WI38 (cell line): ENCODE measurements around the gene CIB1.

Source experiments
- H3K4me3 ChIP-seq: 2 replicates; pipeline ENCODE4 v1.5.1; 2011; ENCODE audit warnings: low read depth, mild to moderate bottlenecking, control low read depth, low read length
- TF ChIP-seq, protein P1 (sequence below): IDR thresholded peaks from 2 replicates; pipeline ENCODE4 v1.5.1; 2012; ENCODE audit warnings: low read depth, mild to moderate bottlenecking, control low read depth, low read length

Gene CIB1

DNA sequence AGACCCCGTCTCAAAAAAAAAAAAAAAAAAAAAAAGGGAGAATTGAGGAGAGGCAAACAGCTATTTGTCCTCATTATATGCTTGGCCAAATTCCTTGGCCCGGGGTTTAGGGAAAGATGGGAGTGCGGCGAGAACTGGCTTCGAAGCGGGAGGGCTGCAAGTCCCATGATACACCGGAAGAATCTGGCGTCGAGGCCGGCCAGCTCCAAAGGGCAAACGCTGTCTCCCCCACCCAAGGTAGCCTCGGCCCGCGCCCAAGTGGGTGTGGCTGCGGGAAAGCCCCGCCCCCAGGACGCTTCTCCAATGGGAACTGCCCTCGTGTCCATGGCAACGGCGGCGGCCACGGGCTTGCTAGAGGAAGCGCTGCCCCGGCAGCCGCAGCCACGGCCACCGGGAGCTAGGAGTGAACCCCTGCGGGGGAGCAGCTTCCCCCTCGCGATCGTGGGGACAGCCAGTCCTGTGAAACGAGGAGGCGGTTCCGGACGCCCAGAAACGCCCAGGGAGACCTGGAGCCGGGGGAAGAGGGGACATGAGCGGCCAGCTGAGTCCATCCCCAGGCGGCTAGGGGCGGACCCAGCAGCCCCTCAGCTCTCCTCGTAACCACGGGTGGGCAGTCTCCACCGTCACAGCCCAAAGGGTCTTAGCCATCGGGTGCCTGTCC, 15.6 kb upstream of the CIB1 start, which contains the start of gene TTLL13:
Gene TTLL13, plus strand, starts transcription at position 354 of the 661 bp plus-strand sequence. CDS start 1,075 bp downstream, outside the sequence.
- H3K4me3 ChIP-seq: peak within 1 kb of the TSS; percentile 67
- TF ChIP-seq, protein P1, sequence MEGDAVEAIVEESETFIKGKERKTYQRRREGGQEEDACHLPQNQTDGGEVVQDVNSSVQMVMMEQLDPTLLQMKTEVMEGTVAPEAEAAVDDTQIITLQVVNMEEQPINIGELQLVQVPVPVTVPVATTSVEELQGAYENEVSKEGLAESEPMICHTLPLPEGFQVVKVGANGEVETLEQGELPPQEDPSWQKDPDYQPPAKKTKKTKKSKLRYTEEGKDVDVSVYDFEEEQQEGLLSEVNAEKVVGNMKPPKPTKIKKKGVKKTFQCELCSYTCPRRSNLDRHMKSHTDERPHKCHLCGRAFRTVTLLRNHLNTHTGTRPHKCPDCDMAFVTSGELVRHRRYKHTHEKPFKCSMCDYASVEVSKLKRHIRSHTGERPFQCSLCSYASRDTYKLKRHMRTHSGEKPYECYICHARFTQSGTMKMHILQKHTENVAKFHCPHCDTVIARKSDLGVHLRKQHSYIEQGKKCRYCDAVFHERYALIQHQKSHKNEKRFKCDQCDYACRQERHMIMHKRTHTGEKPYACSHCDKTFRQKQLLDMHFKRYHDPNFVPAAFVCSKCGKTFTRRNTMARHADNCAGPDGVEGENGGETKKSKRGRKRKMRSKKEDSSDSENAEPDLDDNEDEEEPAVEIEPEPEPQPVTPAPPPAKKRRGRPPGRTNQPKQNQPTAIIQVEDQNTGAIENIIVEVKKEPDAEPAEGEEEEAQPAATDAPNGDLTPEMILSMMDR: no peak

DNA sequence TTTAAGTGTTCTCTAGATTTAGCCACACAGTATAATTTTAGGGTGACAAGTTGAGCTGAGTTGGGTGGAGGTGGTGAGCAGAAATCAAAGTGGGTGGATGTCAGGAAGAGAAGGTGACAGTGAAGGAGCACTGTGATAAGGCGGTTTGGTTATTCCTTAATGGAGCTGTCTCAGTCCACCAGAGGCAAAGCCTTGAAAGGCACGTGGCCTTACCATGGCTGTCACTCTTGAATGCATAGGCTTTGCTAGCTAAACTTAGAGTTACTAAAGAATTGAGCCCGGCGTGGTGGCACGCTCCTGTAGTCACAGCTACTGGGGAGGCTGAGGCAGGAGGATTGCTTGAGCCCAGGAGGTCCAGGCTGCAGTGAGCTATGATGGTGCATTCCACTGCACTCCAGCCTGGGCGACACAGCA, 15.1 kb upstream of the CIB1 start:
- TF ChIP-seq, protein P1: no peak
- H3K4me3 ChIP-seq: peak overlapping the region; percentile 67

DNA sequence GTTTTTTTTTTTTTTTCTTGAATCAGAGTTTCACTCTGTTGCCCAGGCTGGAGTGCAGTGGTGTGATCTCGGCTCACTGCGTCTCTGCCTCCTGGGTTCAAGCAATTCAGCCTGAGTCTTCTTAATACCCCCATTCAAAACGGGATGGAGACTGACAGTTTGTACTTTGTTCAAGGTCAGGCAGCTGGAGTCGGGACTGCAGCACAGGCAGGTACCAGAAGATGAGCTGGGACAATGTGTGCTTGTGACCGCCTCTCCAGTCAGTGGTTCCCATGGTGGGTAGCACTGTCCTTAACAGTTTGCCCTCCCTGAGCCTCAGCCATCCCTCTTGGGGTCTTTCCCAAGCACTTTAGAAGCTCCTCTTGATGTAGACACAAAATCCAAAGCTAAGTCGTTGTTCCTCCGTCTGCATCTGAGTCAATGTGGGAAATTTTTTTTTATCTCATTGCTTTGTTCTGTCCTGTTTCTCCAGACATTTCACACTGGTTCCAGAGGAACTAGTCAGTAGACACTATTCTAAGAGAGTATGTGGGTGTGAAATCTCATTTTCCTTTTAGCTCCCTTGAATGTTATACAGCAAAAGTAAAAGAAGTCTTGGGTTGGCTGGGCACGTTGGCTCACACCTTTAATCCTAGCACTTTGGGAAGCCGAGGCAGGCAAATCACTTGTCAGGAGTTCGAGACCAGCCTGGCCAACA, 10.3 kb upstream of the CIB1 start:
- TF ChIP-seq, protein P1: no peak
- no peak overlapping the region for H3K4me3 ChIP-seq

DNA sequence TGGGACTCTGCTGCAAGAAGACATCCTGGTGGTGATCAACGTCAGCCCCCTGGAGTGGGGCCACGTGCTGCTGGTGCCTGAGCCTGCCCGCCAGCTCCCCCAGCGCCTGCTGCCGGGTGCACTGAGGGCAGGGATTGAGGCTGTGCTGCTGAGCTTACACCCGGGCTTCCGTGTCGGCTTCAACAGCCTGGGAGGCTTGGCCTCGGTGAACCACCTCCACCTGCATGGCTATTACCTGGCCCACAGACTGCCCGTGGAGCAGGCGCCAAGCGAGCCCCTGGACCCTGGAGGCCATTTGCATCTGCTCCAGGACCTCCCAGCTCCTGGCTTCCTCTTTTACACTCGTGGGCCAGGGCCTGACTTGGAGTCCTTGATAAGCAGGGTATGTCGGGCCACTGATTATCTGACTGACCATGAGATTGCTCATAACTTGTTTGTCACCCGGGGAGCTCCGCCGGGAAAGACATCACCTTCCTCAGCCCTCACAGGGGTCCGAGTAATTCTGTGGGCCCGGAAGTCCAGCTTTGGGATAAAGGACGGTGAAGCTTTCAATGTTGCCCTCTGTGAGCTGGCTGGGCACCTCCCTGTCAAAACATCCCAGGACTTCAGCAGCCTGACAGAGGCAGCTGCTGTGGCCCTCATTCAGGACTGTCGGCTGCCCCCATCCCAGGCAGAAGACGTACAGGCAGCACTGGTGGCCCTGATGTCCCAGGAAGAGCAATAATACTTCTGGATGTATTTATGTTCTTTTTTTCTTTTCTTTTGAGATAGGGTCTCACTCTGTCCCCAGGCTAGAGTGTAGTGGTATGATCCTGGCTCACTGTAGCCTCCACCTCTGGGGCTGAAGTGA, 7.8 kb upstream of the CIB1 start:
- TF ChIP-seq, protein P1: no peak
- H3K4me3 ChIP-seq: no peak overlapping the region

DNA sequence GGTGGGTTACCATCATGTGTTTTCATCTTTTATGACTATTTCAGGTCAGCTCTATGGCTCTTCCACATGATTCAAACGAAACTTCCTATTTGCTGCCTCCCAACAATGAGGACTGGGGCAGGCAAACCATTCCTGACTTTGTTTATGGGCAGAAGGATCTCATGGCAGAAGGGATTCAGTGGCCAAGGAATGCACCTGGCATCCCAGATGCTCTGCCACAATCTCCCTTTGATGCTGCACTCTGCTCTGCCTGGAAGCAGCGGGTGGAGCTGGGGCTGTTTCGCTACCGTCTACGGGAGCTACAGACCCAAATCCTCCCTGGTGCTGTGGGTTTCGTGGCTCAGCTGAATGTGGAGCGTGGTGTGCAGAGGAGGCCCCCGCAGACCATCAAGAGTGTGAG, 7.1 kb upstream of the CIB1 start:
- no peak overlapping the region for H3K4me3 ChIP-seq

DNA sequence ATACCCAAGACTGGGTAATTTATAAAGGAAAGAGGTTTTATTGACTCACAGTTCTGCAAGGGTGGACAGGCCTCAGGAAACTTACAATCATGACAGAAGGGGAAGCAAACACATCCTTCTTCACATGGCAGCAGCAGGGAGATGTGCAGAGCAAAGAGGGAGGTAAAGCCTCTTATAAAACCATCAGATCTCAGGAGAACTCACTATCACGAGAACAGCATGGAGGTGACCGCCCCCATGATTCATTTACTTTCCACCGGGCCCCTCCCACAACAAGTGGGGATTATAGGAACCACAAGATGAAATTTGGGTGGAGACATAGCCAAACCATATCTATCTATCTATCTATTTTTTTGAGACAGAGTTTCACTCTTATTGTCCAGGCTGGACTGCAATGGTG, 5.6 kb upstream of the CIB1 start:
- TF ChIP-seq, protein P1: no peak
- no peak overlapping the region for H3K4me3 ChIP-seq

More for the DNA sequence above, 7.1 kb upstream of the CIB1 start:
- TF ChIP-seq, protein P1: no peak
